Natural killer cell (primary cell): ENCODE measurements around the gene CASP9. TPM values are rescaled to one million over a fixed set of nuclear protein-coding genes. Genes with fewer than 3 reads are reported as not detected.

Experiments
- ATAC-seq, 3 donors: fragments of 150-1000 bp in 2 of 3; fragments of 200-7000 bp in 1 of 3; cut with Tn5 transposase; 1 replicate in 1 of 3; 2 replicates in 2 of 3; pipeline ENCODE4 v1.10.0; 2021; ENCODE audit warnings: mild to moderate bottlenecking in 2 of 3, moderate library complexity in 2 of 3
- DNase-seq, 2 donors: peaks; one replicate each; pipeline versions ENCODE4 v3.0.0 to v3.0.0-alpha.2; 2013 to 2021; ENCODE audit warnings: mixed read lengths in 1 of 2
- H3K27ac ChIP-seq: one replicate; pipeline ENCODE4 v1.5.1; 2013; ENCODE audit warnings: mild to moderate bottlenecking, low read length
- H3K27me3 ChIP-seq: one replicate; pipeline ENCODE4 v1.6.1; 2013; ENCODE audit warnings: low read length; ENCODE audit not compliant: control insufficient read depth, insufficient read depth
- H3K36me3 ChIP-seq: one replicate; pipeline ENCODE4 v1.6.1; 2013; ENCODE audit warnings: low read length; ENCODE audit not compliant: control insufficient read depth, insufficient read depth
- H3K4me1 ChIP-seq: one replicate; pipeline ENCODE4 v1.6.1; 2013; ENCODE audit warnings: low read length; ENCODE audit not compliant: control insufficient read depth, insufficient read depth
- H3K4me3 ChIP-seq: one replicate; pipeline ENCODE4 v1.5.1; 2013; ENCODE audit warnings: low read length
- H3K9me3 ChIP-seq: one replicate; pipeline ENCODE4 v1.6.1; 2013; ENCODE audit warnings: low read length; ENCODE audit not compliant: control insufficient read depth, insufficient read depth
- H3K27ac Mint-ChIP-seq, 2 donors: one replicate each; pipeline ENCODE4 v1.8.0; 2022; ENCODE audit warnings: mild to moderate bottlenecking in 2 of 2, mixed read lengths in 2 of 2, moderate library complexity in 1 of 2
- H3K27me3 Mint-ChIP-seq, 2 donors: one replicate each; pipeline ENCODE4 v1.8.0; 2022; ENCODE audit warnings: low read depth in 2 of 2, mixed read lengths in 2 of 2
- H3K36me3 Mint-ChIP-seq: one replicate; pipeline ENCODE4 v1.8.0; 2022; ENCODE audit warnings: mixed read lengths
- H3K4me1 Mint-ChIP-seq, 2 donors: one replicate each; pipeline ENCODE4 v1.8.0; 2022; ENCODE audit warnings: mixed read lengths in 2 of 2
- H3K4me3 Mint-ChIP-seq: one replicate; pipeline ENCODE4 v1.8.0; 2022; ENCODE audit warnings: mild to moderate bottlenecking, moderate library complexity, mixed read lengths
- H3K9me3 Mint-ChIP-seq, 2 donors: one replicate each; pipeline ENCODE4 v1.8.0; 2022; ENCODE audit warnings: mixed read lengths in 2 of 2
- WGBS: methylation state at CpG from one replicate; pipeline ENCODE4 v1.1.7; 2013; ENCODE audit warnings: missing lambda C conversion rate; ENCODE audit not compliant: insufficient coverage; 5-methylcytosine and 5-hydroxymethylcytosine counted together
- intact Hi-C: fragments of 100-400 bp; cut with micrococcal nuclease; formaldehyde crosslinking; loops from one replicate; pipeline ENCODE4 v1.14.2; 2022
- total RNA-seq, 4 donors: library from RNA; stranded (reverse); fragments of 120-200 nt in 1 of 4; gene quantifications; one replicate each; pipeline versions ENCODE4 v1.2.3 to v1.2.4, GENCODE V29; 2013 to 2022
- TF ChIP-seq, protein P1 (sequence below): fragments of 200-600 bp; IDR thresholded peaks from one replicate; pipeline ENCODE4 v1.8.0; 2022; ENCODE audit warnings: antibody characterized with exemption

The CASP9 gene
- total RNA-seq, 3 donors from 2014 or later (not counting 1 experiment from before 2014, with no cell fraction given): 13.4 to 20.5 (median 13.5) TPM

DNA sequence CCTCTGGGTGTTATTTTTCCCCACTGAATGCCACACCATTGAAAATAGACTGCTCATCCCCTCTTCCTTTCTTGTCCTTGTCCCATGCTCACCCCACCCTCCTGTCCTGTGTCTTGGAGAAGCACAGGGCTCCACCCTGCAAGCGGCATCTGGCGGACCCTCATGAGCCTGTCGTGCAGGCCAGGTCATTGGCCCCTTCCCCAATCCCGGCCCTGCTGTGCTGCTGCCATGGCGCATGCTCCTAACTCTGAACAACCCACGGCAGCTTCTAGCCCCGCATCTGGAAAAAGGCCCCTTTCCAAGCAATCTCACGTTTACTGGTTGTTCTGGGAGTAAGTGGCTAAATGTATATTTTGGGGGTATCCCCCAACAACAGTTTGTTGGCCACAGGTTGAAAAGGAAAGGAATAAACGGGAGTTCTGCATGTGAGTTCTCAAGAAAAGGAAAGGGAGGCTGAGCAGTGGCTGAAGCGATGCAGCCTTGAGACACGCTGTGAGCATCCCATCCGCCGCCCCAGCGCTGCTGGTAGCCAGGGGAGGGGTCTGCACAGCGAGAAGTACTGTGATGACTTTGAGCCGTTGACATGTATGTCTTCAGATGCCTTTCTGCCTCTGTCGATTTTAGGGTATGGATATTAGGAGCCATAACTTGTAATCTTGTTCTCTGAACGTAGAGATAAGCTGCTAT, 44.5 kb upstream of the CASP9 start:
- Histone ChIP-seq H3K4me1 (no peaks in the 10 kb centered on the region), H3K4me3 (no peak overlapping the region), H3K36me3 (peaks cover 56% of the 10 kb centered on the region), H3K27ac (no peak overlapping the region), H3K9me3 (no peaks in the 10 kb centered on the region), H3K27me3 (no peaks in the 10 kb centered on the region)
- WGBS: 95% methylated on average over 18 of the region's 18 CpGs
- no peaks in the 10 kb centered on the region for H3K4me1 Mint-ChIP-seq
- H3K4me3 Mint-ChIP-seq: no peak overlapping the region
- peaks cover 8% of the 10 kb centered on the region for H3K36me3 Mint-ChIP-seq
- no peak overlapping the region for H3K27ac Mint-ChIP-seq
- intact Hi-C loops: no loop called here
- no peaks in the 10 kb centered on the region for H3K9me3 Mint-ChIP-seq
- DNase-seq (no peak), ATAC-seq (no peak)
- TF ChIP-seq, protein P1, sequence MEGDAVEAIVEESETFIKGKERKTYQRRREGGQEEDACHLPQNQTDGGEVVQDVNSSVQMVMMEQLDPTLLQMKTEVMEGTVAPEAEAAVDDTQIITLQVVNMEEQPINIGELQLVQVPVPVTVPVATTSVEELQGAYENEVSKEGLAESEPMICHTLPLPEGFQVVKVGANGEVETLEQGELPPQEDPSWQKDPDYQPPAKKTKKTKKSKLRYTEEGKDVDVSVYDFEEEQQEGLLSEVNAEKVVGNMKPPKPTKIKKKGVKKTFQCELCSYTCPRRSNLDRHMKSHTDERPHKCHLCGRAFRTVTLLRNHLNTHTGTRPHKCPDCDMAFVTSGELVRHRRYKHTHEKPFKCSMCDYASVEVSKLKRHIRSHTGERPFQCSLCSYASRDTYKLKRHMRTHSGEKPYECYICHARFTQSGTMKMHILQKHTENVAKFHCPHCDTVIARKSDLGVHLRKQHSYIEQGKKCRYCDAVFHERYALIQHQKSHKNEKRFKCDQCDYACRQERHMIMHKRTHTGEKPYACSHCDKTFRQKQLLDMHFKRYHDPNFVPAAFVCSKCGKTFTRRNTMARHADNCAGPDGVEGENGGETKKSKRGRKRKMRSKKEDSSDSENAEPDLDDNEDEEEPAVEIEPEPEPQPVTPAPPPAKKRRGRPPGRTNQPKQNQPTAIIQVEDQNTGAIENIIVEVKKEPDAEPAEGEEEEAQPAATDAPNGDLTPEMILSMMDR: no peak
- no peaks in the 10 kb centered on the region for H3K27me3 Mint-ChIP-seq

GRCh38 chr1:15559189-15559810, 35.3 kb upstream of the CASP9 start:
- H3K36me3 Mint-ChIP-seq: no peaks in the 10 kb centered on the region
- ATAC-seq: no peak

DNA sequence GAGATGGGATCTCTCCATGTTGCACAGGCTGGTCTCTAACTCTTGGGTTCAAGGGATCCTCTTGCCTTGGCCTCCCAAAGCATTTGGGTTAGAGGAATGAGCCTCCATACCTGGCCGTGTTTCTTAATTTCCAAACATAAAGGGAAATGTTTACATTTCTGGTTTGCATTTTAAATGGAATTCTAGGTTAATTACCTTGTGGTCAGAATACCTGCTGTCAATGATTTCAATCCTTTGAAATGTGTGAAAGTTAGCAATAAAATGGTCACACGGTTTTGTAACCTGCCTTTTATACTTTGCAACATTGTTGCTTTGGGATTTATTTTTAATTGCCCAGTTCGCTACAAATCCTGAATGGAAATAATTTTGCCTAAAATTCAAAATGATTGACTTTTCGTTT, 34.5 kb upstream of the CASP9 start:
- Histone ChIP-seq H3K36me3 (peaks cover 33% of the 10 kb centered on the region), H3K27me3 (no peaks in the 10 kb centered on the region), H3K27ac (no peak overlapping the region), H3K4me1 (no peaks in the 10 kb centered on the region), H3K4me3 (no peak overlapping the region), H3K9me3 (no peaks in the 10 kb centered on the region)
- no peaks in the 10 kb centered on the region for H3K4me1 Mint-ChIP-seq
- intact Hi-C loops: no loop called here
- TF ChIP-seq, protein P1: no peak
- H3K4me3 Mint-ChIP-seq: no peak overlapping the region
- no peaks in the 10 kb centered on the region for H3K9me3 Mint-ChIP-seq
- no peaks in the 10 kb centered on the region for H3K27me3 Mint-ChIP-seq
- H3K27ac Mint-ChIP-seq: no peak overlapping the region
- WGBS: 96% methylated on average over 4 of the region's 4 CpGs
- no peak for ATAC-seq
- no peaks in the 10 kb centered on the region for H3K36me3 Mint-ChIP-seq
- DNase-seq: no peak

More at GRCh38 chr1:15559189-15559810, 35.3 kb upstream of the CASP9 start:
- no peaks in the 10 kb centered on the region for H3K4me1 Mint-ChIP-seq
- no peak overlapping the region for H3K27ac Mint-ChIP-seq
- intact Hi-C loops: no loop called here
- no peaks in the 10 kb centered on the region for H3K9me3 Mint-ChIP-seq
- DNase-seq: no peak
- Histone ChIP-seq H3K4me3 (no peak overlapping the region), H3K27me3 (no peaks in the 10 kb centered on the region), H3K36me3 (peaks cover 38% of the 10 kb centered on the region), H3K9me3 (no peaks in the 10 kb centered on the region), H3K27ac (no peak overlapping the region), H3K4me1 (no peaks in the 10 kb centered on the region)
- 95% methylated on average over 12 of the region's 12 CpGs for WGBS
- TF ChIP-seq, protein P1: no peak
- no peaks in the 10 kb centered on the region for H3K27me3 Mint-ChIP-seq
- no peak overlapping the region for H3K4me3 Mint-ChIP-seq
